ENCODE data around the gene ADGRG6.
"Not testable (repeated sequence)": the region's sequence is repeated elsewhere in the genome, so short reads cannot be mapped to it uniquely, and the experiment has no call there.

Gene ADGRG6

DNA sequence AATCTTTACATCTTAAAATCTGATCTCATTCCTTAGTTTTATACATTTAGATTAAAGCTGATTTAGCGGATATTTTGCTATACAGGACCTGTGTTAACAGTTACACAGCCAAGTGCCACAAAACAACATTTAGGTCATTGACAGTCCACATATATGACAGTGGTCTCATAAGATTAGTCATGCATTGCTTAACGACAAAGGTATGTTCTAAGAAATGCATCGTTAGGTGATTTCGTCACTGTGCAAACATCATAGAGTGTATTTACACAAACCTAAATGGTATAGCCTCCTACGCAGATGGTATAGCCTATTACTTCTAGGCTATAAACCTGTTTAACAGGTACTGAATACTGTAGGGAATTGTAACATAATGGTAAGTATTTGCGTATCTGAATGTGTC, 21.6 kb downstream of the ADGRG6 start:
- DNase-seq, result no peak

DNA sequence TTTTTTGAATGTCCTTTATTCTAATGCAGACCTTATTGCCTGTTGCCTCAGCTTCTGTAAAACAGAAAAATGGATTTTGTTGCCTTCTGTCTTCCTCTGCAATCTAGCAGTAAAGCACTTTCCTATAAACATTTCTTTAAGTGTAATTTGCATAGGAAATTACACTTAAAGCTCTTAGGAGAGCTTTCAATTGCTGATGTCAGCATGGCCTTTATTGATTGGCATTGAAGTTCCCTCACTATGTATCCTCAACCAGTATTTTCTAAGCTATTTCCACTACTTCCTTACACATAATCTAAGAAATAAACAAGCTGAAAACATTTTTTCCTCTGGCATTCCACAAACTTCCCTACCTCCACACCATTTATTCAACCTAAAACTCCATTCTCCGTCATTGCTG, 22.3 kb downstream of the ADGRG6 start:
- DNase-seq, result no peak

DNA sequence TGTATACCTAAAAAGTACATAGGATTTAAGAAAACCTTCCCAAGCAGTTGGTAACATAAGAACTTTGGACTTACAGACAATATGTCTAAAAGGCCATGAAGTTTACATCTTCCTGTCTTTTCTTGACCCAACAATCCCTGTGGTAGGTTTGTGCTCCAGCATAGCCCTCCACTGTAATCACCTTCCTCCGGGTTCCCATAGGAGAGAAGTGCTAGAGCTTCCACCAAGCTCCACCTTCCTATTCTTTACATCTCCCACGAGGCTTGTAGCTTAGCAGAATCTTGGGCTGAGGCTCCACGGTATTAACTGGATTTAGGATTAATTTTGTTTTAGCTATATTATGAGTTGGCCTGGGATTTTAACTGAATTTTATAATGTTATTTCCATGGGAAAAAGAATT, 23.3 kb downstream of the ADGRG6 start:
- DNase-seq, result no peak

DNA sequence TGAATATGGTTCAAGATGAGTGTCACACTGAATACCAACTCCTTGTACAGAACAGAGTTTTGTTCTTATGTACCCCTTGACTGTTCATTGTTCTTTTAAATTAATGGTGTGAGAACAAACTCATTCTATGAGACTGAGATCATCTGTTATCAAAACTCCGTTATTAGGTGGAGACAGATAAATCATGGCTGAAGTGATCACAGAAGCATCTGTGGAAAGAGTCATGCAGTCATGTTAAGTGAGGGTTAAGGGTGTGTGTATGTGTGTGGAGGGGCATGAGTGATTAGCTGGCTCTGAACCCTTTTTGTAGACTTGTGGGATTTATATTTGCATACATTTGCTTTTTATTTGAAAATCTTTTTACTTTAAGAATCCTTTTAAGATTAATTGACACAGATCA, 24.7 kb downstream of the ADGRG6 start:
- no peak for DNase-seq

DNA sequence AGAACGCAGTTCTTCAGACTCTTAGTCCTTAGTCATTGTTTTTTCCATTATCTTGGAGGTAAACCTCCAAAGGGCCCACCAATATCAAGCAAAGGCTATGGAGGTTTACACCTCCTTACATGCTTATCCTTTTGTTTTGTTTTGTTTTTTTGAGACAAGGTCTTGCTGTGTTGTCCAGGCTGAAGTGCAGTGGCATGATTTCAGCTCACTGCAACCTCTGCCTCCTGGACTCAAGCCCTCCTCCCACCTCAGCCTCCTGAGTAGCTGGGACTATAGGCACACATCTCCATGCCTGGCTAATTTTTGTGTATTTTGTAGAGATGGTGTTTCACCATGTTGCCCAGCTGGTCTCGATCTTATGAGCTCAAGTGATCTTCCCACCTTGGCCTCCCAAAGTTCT, 26.3 kb downstream of the ADGRG6 start:
- DNase-seq, result no peak

DNA sequence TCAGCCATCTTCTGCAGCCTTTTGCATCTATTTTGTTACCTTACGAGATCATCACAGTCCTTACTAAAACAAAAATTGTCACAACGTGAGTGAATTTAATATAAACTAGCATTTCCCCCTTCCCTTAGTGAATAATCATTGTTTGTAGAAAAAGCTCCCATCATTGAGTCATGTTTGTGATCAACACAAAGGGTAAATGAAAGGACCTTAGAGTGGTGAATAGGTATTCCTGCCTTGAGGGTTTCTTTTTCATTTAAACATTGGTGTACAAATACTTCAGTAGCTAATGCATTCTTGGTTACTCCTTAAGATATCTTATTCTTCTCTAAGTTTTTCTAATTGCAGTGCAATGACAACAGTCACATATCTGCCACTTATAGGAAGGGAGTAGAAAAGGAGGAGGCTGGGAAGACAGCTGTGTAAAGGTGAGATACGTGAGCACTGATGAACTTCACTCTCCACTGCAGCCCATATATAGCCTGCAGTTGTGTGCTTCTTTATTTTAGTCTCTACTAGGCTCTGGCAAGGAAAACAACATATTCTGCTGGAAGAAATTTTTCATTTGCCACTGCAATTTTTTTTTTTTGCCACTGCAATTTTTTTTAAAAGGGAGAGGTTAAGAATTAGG, 27.8 kb downstream of the ADGRG6 start:
- no peak for DNase-seq

DNA sequence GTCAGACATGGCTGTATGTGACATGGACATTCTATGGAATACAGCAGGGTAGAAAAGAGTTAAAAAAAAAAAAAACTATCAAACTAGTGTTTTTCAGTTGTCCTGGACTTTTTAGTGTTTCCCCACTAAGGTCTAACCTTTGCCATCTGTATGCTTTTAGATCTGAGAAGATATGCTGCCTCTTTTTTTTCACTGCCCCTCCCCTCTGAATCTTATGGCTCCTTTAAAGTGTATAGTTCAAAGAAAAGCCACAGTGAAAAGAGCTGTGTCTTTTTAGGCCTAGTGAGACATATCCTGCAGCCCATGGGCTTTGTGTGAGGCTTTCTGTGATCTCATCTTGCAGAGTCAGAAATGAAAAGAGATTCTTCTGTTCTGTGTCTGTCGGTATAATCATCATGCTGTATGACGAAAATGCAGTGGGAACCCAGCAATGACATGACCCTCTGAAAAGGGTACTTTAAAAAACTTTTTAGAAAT, 29.3 kb downstream of the ADGRG6 start:
- DNase-seq, result no peak

DNA sequence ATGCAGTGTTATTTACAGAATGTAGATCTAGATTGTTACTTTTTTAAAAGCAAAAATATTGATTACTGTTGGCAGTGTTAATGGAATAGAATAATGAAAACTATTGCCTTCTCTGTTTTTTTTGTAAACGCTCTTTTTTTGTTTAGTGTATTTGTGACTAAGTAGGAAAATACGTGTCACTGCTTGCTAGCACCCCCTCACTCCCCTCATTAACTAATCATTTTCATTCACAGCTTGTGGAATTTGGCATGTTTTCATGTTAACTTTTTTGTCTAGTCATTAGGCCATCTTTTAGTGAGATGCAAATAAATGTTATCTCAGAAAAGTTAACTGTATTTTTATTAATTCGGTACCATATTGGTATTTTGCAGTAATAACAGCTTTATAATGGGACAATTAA, 29.8 kb downstream of the ADGRG6 start:
- no peak for DNase-seq

DNA sequence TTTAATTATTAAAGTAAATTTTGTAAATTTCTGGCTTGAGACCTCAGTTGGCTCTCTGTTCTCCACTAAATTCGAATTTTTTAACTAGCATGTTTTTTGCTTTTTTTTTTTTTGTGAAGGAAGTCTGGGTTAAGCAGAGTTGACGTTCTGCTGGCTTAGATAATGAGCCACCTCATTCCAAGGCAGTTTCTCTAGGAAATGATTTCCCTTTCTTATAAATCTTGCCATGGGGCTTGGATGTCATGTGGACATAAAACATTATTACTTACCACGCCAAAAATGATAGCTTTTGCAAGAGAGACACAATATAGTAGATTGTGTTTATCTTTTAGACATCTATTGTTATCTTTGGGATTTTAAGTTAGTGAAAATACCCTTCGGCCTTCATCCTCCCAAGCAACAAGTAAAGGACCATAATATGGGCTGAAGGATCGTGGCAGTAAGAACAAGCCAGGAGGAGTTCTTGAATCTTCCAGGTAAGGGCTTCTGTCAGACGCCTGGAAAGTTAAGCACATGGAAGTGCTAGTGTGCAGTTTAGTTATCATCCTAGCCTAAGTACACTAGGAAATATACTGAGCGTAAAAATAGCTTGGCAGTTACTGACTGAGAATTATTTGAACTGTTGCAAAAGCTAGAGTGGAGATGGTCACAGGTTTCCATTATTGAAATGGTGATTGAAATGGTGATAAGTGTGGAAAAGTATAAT, 30.7 kb downstream of the ADGRG6 start:
- no peak for DNase-seq

DNA sequence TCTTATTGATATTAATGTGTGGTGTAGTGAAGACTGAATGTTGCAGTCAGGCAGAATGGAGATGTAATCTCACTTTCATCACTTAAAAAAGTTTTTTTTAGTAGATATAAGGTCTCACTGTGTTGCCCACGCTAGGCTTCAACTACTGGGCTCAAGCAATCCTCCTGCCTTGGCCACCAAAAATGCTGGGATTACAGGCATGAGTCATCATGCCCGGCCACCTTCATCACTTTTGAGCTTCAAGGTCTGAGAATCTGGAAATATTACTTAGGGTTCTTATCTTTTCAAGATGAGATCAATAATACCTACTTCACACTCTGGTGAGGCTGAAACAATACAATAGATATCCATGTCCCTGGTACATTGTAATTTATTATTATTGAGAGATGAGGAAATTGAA, 31.6 kb downstream of the ADGRG6 start:
- DNase-seq, result no peak

DNA sequence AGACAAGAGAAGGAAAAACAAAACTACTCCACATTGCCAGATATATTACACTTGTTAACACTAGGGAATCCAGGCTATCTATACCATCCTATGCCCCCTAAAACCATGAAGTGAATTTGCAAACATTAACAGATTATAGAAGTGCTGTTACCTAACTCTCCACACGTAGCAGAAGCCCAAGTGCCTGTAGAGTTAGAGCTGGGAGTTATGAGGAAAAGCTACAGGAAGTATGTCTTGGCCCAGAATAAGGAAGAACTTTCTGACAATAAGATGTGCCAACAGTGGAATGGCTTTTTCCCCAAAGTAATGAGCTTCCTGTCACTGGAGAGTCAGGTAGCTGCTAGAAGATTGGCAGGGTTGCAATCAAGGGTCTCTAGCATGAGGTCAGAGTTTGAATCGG, 32.5 kb downstream of the ADGRG6 start:
- DNase-seq, result no peak

DNA sequence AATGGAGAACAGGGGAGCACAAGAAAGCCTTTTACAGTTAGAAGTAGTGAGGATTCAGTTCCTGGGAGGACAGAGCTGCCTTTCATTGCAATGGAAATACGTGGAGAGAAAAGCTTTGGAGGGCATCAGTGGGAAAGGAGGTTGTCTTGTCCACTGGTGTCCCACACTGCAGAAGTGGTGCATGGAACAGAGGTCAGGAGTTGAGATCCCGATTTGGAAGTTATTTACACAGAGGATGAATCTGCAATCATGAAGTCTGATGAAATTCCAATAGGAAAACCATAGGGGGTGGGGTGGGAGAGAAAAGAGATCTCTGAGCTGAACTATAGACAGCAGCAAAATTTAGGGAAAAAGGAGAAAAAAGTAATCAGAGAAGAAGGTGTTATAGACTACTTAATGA, 33.6 kb downstream of the ADGRG6 start:
- DNase-seq, result no peak

DNA sequence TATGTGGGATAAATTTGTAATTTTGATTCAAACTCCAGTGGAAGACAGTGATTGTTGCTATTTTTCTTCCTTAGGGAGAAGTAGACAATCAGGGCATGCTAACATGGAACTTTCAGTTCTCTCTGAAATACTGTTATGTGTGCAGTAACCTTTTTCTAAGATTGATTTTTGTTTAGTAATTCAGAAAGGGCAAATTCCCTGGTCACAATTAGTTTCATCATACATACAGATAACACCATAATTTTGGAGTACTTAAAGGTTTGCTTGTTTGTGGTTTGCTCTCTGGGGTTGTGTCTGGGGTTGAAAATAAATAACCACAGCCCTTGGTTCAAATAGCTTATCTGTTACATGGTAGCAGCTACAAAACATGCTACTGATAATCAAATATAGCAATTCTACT, 34.4 kb downstream of the ADGRG6 start:
- DNase-seq, result no peak

DNA sequence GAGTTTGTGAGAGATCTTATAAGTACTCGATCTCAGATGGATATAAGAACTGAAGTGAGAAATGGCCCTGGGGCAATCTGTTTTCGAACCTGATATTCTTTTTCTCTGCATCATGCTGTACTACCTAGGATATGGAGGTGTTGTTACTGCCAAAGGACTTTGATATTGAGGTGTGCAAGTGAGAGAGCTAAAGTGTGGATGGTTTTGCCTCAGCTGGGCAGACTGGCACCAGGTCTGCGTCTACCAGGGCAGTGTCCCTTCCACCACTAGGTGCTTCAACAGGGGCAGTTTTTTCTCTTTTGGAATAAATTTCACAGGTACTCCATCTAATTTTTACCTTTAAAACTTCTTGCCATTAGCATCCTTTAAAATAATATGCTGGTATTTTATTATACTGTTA, 35.0 kb downstream of the ADGRG6 start:
- DNase-seq, result no peak

DNA sequence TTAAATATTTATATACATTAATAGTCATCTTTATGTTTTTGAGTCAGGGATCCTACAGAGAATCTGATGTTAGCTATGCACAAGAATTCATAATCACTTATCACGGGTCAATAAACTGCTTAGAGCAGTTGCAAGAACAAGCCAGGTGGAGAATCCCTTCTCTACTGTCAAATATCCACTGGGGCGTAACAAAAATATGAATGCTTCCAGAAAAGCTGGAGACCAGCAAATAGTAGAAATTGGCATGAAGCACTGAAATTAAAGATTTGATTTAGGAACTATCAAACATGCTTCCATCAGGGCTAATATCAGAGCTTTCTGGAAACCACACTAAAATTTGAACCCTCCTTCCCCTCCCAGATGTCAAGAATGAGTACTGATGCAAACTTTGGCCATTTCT, 37.3 kb downstream of the ADGRG6 start:
- no peak for DNase-seq

DNA sequence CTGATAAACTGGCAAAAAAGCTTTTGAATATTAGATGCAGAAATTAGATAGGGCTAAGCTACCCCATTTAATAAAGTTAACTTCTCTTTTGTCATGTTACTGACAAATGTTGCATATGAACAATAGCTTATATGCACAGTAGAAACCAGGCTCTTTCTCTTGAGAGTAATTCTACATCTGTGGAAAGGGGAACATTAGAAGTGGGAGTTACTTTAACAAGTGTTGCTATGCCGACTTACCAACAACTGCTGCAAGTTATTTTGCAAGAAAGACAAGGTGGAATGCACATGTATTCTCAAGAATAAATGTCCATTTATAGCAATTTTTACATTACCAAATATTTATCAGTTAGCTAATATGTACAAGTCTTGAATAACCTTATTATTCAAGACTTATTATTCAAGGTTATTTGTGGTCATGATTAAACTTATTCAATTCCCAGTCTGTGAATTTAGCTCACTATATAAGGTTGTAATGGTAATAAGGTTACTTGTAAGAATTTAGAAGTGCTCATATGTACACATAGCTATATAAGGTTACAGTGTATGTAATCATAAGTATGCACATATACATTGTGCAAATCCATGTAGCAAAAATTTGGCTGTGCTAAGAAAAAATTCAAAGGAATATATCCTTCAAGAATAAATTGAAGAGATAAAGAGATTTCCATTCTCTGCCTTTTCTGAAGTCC, 38.3 kb downstream of the ADGRG6 start:
- DNase-seq, result no peak

DNA sequence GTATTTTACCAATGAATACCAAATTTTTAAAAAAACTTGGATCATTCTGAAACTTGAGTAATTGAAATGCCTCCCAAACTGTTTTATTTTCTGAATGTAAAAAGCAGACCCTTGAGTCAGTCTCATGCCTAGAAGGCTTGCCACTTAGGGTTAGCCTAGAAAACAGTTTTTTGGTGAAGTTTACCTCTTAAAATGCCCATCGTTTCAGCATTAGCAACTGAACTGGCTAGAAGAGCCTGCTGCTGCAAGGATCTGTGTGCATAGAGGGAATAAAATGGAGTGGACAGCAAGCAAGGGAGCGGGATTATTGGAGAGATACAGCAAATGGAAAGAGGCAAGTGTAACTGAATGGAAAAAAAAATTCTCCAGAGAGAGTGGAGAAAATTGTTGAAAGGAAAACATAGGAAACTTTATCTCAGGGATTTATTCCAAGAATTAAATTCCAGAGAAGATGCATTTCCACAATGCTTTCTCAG, 40.1 kb downstream of the ADGRG6 start:
- no peak for DNase-seq

DNA sequence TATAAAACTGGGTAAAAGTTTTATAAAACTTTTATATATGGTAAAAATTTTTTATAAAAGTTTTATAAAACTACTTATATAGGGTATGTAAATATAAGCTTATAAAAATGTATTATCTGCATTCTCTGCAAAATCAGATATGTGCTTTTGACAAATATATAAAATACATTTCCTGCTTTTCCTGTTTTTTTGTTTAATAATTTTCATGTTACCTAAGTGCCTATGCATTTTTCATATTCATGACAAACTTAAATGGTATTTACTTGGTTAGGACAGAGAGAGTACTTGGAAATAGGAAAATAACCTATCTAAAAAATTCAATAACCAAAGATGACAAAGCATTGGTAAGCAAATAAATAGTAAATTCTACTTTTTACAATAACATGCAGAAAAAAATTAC, 41.2 kb downstream of the ADGRG6 start:
- no peak for DNase-seq

DNA sequence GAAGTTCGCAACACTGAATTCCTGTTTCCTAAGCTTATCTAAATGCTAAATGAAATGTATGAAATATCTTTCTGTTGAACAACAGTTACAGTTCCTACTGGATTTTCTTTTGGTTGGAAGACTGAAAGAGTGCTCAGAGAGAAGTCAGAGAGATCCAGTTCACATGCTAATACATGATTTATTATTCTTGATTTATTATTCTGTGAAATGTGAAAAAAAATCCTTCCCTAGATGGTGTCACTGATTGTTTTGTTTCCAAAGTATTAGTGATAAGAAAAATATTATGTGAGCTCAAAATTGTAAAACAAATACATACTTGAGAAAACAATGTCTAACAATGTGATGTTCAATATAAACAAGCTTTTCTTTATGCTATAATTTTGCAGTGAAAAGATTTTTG, 42.1 kb downstream of the ADGRG6 start:
- DNase-seq, result no peak

DNA sequence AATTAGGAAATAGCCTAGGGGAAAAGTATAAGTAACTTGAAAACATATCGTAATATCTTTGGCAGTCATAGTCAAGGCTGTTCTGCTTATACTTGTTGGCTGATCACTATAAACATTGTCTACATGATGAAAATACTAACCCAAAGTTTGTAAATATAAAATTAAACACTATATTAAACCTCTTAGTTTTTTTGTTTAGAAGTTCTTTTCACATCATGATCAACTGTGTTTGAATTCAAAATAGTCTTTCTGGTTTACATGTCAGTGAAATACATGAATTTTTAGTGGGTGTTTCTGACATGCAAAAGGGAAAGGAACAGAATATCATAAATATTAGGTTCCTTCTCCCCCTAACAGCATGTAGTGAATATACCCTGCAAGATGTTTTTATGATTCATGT, 43.5 kb downstream of the ADGRG6 start:
- DNase-seq, result no peak

DNA sequence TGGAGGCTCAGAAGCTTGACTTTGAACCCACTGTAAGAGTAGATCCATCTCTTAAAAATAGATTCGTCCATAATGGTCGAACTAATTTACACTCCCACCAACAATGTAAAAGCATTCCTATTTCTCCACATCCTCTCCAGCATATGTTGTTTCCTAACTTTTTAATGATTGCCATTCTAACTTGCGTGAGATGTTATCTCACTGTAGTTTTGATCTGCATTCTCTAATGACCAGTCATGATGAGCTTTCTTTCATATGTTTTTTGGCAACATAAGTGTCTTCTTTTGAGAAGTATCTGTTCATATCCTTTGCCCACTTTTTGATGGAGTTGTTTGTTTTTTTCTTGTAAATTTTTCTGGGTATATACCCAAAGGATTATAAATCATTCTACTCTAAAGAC, 44.4 kb downstream of the ADGRG6 start:
- not testable (repeated sequence) for DNase-seq

DNA sequence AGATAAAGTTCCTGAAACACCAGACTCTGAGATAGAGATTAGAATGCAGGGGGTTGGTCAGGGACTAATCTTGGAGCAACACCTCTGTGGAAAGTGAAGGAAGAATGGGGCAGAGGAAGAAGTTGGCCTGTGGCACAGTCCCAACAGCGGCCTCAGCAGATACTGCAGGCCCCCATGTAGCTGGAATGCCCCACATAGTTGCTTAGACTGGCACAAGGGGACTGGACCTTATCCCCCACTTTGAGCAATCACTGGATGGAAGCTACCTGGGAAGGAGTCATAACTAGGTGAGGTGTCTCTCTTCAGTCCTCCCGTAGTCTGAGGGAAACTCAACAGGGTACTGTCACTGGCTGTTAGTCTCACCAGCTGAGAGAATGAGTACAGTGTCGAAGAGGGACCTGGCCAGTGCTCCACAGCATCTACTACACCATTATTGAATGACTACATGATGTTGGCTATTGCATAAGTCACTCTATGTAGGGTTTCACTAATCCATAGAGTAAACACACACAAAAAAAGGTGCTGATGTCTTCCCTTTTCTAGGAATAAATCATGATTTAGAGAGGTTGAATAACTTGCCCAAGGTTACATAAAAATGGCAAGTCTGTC, 47.5 kb downstream of the ADGRG6 start:
- no peak for DNase-seq

DNA sequence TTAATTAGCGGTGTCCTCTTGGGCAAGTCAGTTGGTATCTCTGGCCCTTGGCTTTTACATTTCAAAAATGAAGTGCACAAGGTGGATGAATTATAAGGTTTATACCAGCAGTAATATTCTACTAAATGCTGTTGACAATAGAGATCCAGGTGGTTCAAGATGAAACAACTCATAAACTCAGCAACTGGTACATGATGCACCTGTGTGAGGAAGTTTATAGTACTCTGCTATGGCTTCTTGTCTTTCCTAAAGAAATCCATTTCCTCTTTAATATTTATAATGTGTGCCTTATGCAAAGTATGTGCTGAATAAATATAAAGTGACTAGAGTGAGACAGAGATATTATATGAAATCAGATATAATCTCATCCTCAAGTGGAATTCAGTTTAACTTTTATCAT, 48.5 kb downstream of the ADGRG6 start:
- no peak for DNase-seq

DNA sequence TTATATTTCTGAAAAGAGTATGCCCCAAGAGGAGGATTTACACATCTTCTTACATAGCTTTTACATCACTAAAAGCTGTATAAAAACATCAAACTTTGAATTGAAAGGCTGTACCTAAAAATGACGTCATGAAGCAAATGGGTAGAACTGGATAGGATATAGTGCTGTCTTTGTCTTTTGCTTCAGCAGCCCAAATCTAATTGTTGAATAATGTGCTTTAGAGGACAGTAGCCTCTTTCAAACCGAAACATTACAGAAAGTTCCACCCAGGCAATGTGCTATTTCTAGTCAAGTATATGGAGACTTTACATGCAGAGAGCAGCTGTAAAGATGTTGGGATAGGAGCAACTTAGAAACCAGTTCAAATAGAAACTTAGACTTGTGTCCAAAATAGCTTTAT, 51.9 kb downstream of the ADGRG6 start:
- no peak for DNase-seq

All from left hindlimb (tissue), 1 donor.